GM21447 (cell line): ENCODE data around the gene PUM2.
"Not testable (repeated sequence)": the region's sequence is repeated elsewhere in the genome, so short reads cannot be mapped to it uniquely, and the experiment has no call there.

Experiments
- ATAC-seq: cut with Tn5 transposase; IDR thresholded peaks from one replicate; pipeline ENCODE4 v1.9.1; 2021; ENCODE audit not compliant: unreplicated experiment

Gene PUM2

GRCh38 chr2:20235655-20236305, 114.9 kb downstream of the PUM2 start:
- ATAC-seq: no peak

GRCh38 chr2:20234597-20234996, 116.0 kb downstream of the PUM2 start:
- ATAC-seq: not testable (repeated sequence)

DNA sequence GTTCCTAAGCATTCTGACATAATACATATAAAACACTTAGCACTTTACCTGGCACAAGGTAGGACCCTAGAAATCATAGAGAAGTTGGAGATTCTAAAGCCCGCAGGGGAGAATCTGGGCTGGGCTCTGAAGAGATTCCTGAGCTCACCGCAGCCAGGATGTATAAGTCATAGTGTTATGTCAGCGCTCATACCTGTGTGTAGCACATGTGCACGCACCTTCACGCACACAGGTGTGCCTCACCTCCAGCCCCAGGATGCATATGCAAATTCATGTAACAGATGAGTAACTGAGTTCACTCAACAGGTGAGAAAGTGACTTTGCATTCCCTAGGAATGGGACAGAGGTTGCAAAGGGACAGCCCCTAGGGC, 117.8 kb downstream of the PUM2 start:
- no peak for ATAC-seq

- no peak for ATAC-seq
Observed at GRCh38 chr2:20231598-20232026, 119.0 kb downstream of the PUM2 start.

DNA sequence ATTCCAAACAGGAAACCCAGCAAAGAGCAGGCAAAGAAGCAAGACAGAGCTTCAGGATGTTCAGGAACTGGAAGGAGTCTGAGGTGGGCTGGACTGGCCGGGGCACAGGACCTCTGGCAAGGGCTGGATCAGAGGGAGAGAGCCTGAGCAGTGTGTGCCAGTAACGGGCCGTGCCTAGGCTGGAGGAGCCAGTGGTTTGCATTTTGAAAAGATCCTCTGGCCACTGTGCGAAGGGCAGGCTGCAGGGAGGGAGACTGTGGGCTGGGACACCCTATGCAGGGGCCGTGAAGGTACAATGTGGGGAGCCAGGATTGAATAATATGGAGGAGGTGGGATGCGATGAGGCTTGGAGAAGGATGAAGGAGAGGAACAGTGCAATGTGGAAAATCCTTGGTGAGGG, 119.5 kb downstream of the PUM2 start:
- no peak for ATAC-seq

DNA sequence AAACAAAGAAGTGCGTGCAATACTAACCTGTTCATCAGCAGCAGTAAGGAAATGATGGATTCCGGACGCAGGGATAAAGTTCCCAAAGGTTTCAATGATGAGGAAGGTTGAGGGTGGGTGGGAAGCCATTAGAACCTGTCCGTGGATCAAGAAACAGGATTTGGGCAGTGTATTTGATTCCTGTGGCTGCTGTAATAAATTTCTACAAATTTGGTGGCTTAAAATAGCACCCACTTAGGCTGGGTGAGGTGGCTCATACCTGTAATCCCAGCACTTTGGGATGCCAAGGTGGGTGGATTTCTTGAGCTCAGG, 120.6 kb downstream of the PUM2 start:
- ATAC-seq: no peak

DNA sequence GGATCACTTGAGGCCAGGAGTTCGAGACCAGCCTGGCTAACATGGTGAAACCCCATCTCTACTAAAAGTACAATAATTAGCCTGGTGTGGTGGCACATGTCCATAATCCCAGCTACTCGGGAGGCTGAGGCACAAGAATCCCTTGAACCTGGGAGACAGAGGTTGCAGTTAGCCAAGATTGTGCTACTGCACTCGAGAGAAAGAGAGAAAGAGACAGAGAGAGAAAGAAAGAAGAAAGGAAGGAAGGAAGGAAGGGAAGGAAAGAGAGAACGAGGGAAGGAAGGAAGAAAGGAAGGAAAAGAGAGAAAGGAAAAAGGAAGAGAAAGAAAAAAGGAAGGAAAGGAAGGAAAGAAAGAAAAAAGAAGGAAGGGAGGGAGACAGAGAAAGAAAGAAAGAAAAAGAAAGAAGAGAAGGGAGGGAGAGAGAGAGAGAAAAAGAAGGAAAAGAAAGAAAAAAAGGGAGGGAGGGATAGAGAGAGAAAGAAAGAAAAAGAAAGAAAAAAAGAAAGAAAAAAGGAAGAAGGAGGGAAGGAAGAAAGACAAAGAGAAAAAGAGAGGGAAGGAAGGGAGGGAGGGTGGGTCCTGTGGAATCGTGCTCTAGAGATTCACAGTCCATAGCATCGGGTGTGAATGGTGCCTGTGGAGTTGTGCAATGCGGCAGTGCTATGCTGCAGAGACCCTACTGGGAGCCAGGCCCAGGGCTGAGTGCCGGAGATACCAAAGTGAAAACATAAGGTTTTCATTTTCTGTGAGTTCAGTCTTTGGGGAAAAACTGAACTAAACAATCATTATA, 121.1 kb downstream of the PUM2 start:
- ATAC-seq: no peak

- no peak for ATAC-seq
Observed at GRCh38 chr2:20227894-20228505, 122.6 kb downstream of the PUM2 start.

DNA sequence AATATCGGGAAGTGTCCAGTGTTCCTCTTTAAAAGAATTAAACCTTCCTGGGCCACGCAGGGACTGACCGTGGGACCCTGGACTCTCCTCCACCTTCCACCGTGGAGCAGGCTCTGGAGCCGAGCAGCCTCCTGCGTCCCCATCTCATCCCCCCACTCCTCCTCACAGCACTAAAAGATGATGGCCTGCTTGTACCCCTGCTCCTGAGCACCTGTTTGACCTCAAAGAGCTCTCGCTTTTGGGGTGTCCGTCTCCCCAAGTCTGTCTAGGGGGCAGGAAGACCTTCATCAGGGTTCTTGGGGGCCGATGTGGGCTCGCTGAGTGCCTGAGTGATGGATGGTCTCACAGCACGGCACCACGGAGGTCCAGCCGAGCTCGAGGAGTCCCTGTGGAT, 124.5 kb downstream of the PUM2 start:
- ATAC-seq: no peak

DNA sequence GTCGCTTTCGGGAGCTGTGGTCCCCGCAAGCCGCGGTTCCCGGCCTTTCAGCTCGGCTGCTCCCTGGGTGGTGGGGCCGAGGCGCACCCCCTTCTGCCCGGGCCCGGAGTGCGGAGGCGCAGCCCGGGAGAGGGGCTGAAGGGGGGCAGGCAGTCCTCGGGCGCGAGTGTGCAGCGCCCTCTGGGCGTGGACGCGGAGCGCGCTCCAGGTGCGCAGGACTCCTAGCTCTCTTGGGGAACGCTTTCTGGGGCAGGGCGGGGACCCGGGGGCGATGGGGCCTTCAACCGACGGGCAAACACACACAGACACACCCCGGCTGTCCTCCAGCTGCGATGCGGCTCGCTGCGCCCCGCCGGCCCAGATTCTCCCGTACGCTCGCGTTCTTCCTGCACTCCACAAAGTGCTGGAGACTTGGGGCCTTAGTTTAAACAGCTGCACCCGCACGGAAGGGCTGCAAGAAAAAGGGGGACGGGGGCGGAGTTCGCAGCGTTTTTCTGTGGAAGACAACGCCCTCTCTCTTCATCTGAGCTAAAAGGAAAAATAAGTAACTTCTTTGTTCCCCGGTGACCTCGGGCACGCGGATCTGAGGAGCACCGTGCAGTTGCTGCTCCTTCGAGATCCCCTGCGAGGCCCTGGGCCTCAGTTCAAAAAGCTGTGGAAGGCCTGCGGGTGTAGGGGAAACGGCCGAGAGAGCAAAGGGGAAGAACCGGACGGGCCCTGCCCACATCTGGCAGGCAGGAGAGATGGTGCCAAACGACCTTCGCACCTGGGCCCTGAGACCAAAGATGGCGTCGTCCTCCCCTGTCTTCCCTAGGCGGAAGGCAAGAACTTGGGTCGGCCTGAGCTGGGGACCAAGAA, 125.1 kb downstream of the PUM2 start:
- ATAC-seq: peak; percentile 60

- ATAC-seq: peak; percentile 30
Observed at GRCh38 chr2:20224716-20225293, 125.8 kb downstream of the PUM2 start, which contains the start of gene SDC1. SDC1 (minus strand) TSS chr2:20225130; CDS start chr2:20224867, 263 bp downstream.

DNA sequence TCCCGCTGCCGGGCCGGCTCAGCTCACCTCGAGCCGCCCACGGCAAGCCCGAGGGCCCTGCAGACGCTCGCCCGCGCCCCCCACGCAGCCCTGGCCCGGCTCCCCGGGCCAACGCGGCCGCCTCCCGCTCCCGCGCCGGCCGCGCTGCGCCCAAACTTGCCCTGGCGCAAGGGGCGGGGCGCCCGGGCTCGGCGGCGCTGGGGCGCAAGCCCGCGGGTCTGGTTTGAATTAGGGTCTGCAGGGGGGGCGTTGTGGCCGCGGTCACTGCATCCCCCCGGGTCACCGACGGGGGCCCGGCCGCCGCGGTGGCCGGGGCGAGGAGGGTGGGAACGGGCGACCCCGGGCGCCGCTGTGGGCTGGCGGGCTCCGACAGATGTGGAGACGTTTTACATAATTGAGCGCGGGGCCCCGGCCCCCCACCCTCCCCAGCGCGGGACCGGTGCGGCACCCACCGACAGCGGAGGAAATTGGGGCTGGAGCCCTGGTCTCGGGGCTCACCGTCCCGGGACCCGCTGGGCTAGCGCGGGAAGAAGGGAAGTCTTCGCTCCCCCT, 126.4 kb downstream of the PUM2 start:
- peak; percentile 1 for ATAC-seq

- no peak for ATAC-seq
Observed at GRCh38 chr2:20223407-20224163, 127.1 kb downstream of the PUM2 start.

DNA sequence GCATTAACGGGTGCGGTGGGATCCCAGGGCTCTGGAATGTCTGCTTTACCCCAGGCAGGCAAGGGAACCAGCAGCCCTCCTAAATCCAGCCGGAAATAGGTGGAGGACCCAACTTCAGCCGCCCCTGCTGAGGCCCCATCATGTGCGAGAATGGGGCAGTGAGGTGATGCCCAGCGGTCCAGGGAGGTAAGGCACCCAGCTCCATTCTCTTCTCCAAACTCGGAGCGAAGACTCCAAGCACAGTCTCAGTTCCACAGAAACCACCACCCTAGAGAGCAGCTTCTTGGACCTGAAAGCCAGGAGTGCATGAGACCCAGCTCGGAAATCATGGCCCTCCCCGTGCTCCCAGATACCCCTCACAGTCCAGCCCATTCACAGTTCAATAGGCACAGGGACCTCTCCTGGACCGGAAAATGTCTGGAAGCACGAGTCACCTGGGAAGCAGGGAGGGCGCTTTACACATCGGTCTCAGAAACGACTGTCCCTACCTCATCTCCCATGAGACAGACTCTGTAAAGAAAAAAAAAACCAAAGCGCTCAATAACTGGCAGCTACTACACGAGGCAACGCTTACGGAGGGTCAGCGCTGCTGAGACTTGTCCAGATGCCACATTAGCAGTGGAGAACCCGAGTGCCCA, 127.8 kb downstream of the PUM2 start:
- no peak for ATAC-seq

DNA sequence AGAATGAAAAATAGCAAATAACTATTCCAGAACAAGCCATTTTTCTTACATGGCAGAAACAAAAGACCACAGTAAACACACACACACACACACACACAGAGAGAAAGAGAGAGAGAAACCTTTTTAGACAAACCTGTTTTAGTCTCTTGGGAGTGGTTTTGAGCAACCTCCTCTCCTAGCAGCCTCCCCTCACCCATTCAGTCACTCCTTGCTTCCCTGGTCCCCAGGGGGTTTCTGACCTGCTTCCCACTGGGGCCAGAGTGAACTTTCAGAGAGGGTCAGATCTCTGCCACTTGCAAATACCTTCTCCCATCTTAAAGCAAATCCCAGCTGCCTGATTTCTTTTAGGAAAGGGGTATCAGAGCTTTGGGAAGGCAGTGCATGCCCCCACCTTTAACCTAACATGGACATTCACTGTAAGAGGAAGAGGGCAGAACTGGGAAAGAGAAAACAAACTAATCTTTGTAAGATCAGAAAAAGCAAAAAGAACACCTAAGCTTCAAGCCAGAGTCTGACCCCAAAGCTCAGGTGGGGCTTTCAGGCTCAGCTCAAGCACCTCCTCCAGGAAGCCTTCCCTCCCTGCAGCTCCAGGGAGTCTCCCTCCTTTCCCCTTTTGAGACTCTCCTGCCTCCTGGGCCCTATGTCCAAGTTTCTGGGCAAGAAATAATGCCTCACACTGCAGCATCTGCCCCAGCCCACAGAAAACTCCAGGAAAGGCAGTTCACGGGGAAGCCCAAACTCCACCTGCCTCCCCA, 128.5 kb downstream of the PUM2 start:
- no peak for ATAC-seq

- no peak for ATAC-seq
Observed at GRCh38 chr2:20221555-20221973, 129.1 kb downstream of the PUM2 start.

DNA sequence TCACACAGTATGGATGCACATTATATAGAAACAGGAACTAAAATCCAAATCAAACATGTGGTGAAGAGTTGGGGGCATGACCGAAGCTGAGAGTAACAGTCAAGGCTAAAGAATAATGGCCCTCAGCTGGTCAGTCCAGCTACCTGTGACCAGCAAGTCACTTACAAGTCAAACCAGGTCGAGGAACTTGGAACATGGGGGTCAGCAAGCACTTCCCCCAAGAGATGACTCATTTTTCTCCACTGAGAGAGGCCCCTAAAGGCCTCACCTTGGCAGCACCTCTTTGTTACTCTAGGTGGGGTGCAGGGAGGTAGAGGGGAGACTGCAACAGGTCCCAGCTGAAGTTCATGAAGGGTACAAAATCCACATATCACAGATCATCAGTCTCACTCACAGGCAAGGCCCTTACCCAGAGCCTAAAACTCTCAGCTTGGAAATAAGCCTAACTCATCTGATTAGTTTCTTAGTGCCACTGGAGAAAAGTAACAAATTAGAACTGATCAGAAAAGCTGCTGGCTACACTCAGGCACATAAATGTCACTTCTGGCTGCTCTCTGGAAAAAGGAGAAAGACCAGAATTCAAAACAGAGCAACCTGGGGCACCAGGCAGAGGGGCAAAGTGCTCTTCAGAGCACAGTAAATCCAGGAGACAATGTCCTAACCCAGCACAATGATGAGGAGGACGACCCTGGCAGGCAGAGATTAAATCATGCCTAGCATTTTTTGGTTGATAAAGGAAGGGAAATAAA, 129.7 kb downstream of the PUM2 start:
- ATAC-seq: no peak

- ATAC-seq: no peak
Observed at GRCh38 chr2:20219763-20220380, 130.8 kb downstream of the PUM2 start.
